Natural killer cell (primary cell): ENCODE data around the gene BET1. TPM values are rescaled to one million over a fixed set of nuclear protein-coding genes. Genes with fewer than 3 reads are reported as not detected.

ENCODE experiments used
- ATAC-seq, 3 donors: fragments of 150-1000 bp in 2 of 3; fragments of 200-7000 bp in 1 of 3; cut with Tn5 transposase; 1 replicate in 1 of 3; 2 replicates in 2 of 3; pipeline ENCODE4 v1.10.0; 2021; ENCODE audit warnings: mild to moderate bottlenecking in 2 of 3, moderate library complexity in 2 of 3
- DNase-seq, 2 donors: peaks; one replicate each; pipeline versions ENCODE4 v3.0.0 to v3.0.0-alpha.2; 2013 to 2021; ENCODE audit warnings: mixed read lengths in 1 of 2
- H3K27ac ChIP-seq: one replicate; pipeline ENCODE4 v1.5.1; 2013; ENCODE audit warnings: mild to moderate bottlenecking, low read length
- H3K27me3 ChIP-seq: one replicate; pipeline ENCODE4 v1.6.1; 2013; ENCODE audit warnings: low read length; ENCODE audit not compliant: control insufficient read depth, insufficient read depth
- H3K36me3 ChIP-seq: one replicate; pipeline ENCODE4 v1.6.1; 2013; ENCODE audit warnings: low read length; ENCODE audit not compliant: control insufficient read depth, insufficient read depth
- H3K4me1 ChIP-seq: one replicate; pipeline ENCODE4 v1.6.1; 2013; ENCODE audit warnings: low read length; ENCODE audit not compliant: control insufficient read depth, insufficient read depth
- H3K4me3 ChIP-seq: one replicate; pipeline ENCODE4 v1.5.1; 2013; ENCODE audit warnings: low read length
- H3K9me3 ChIP-seq: one replicate; pipeline ENCODE4 v1.6.1; 2013; ENCODE audit warnings: low read length; ENCODE audit not compliant: control insufficient read depth, insufficient read depth
- H3K27ac Mint-ChIP-seq, 2 donors: one replicate each; pipeline ENCODE4 v1.8.0; 2022; ENCODE audit warnings: mild to moderate bottlenecking in 2 of 2, mixed read lengths in 2 of 2, moderate library complexity in 1 of 2
- H3K27me3 Mint-ChIP-seq, 2 donors: one replicate each; pipeline ENCODE4 v1.8.0; 2022; ENCODE audit warnings: low read depth in 2 of 2, mixed read lengths in 2 of 2
- H3K36me3 Mint-ChIP-seq: one replicate; pipeline ENCODE4 v1.8.0; 2022; ENCODE audit warnings: mixed read lengths
- H3K4me1 Mint-ChIP-seq, 2 donors: one replicate each; pipeline ENCODE4 v1.8.0; 2022; ENCODE audit warnings: mixed read lengths in 2 of 2
- H3K4me3 Mint-ChIP-seq: one replicate; pipeline ENCODE4 v1.8.0; 2022; ENCODE audit warnings: mild to moderate bottlenecking, moderate library complexity, mixed read lengths
- H3K9me3 Mint-ChIP-seq, 2 donors: one replicate each; pipeline ENCODE4 v1.8.0; 2022; ENCODE audit warnings: mixed read lengths in 2 of 2
- WGBS: methylation state at CpG from one replicate; pipeline ENCODE4 v1.1.7; 2013; ENCODE audit warnings: missing lambda C conversion rate; ENCODE audit not compliant: insufficient coverage; 5-methylcytosine and 5-hydroxymethylcytosine counted together
- intact Hi-C: fragments of 100-400 bp; cut with micrococcal nuclease; formaldehyde crosslinking; loops from one replicate; pipeline ENCODE4 v1.14.2; 2022
- total RNA-seq, 4 donors: library from RNA; stranded (reverse); fragments of 120-200 nt in 1 of 4; gene quantifications; one replicate each; pipeline versions ENCODE4 v1.2.3 to v1.2.4, GENCODE V29; 2013 to 2022
- TF ChIP-seq, protein P1 (sequence below): fragments of 200-600 bp; IDR thresholded peaks from one replicate; pipeline ENCODE4 v1.8.0; 2022; ENCODE audit warnings: antibody characterized with exemption

The BET1 gene
- total RNA-seq, 3 donors from 2014 or later (not counting 1 experiment from before 2014, with no cell fraction given) = 13.1 to 14.0 (median 13.9) TPM

GRCh38 chr7:94003446-94004023 lies 620 bp downstream of the BET1 start:
- peak; percentile 29 to 41 (median 39) for ATAC-seq
- Histone ChIP-seq H3K4me3 (peak overlapping the region; percentile 85), H3K27ac (peak overlapping the region; percentile 79), H3K36me3 (no peaks in the 10 kb centered on the region), H3K27me3 (peaks cover 4% of the 10 kb centered on the region), H3K4me1 (peaks cover 5% of the 10 kb centered on the region), H3K9me3 (no peaks in the 10 kb centered on the region)
- H3K27ac Mint-ChIP-seq = peak overlapping the region; percentile 99 to 100
- H3K4me1 Mint-ChIP-seq = peaks cover 25 to 53% of the 10 kb centered on the region in 2 donors
- intact Hi-C loops = loop anchor here (2.0 kb wide), 1 partner anchor 773 kb away; no protein-coding TSS in a partner anchor
- no peaks in the 10 kb centered on the region for H3K9me3 Mint-ChIP-seq
- 12% methylated on average over 16 of the region's 16 CpGs for WGBS
- TF ChIP-seq, protein P1, sequence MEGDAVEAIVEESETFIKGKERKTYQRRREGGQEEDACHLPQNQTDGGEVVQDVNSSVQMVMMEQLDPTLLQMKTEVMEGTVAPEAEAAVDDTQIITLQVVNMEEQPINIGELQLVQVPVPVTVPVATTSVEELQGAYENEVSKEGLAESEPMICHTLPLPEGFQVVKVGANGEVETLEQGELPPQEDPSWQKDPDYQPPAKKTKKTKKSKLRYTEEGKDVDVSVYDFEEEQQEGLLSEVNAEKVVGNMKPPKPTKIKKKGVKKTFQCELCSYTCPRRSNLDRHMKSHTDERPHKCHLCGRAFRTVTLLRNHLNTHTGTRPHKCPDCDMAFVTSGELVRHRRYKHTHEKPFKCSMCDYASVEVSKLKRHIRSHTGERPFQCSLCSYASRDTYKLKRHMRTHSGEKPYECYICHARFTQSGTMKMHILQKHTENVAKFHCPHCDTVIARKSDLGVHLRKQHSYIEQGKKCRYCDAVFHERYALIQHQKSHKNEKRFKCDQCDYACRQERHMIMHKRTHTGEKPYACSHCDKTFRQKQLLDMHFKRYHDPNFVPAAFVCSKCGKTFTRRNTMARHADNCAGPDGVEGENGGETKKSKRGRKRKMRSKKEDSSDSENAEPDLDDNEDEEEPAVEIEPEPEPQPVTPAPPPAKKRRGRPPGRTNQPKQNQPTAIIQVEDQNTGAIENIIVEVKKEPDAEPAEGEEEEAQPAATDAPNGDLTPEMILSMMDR = no peak
- no peak for DNase-seq
- peak overlapping the region; percentile 100 for H3K4me3 Mint-ChIP-seq
- peaks cover 7 to 10% of the 10 kb centered on the region in 2 donors for H3K27me3 Mint-ChIP-seq
- no peaks in the 10 kb centered on the region for H3K36me3 Mint-ChIP-seq

GRCh38 chr7:94001396-94001795 lies 2.8 kb downstream of the BET1 start:
- no peaks in the 10 kb centered on the region for H3K9me3 Mint-ChIP-seq
- Histone ChIP-seq H3K27me3 (peaks cover 4% of the 10 kb centered on the region), H3K4me1 (peaks cover 5% of the 10 kb centered on the region), H3K36me3 (peaks cover 8% of the 10 kb centered on the region), H3K9me3 (no peaks in the 10 kb centered on the region), H3K4me3 (no peak overlapping the region), H3K27ac (no peak overlapping the region)
- H3K36me3 Mint-ChIP-seq = peaks cover 8% of the 10 kb centered on the region
- peaks cover 0 to 2% of the 10 kb centered on the region in 2 donors for H3K27me3 Mint-ChIP-seq
- TF ChIP-seq, protein P1 = no peak
- ATAC-seq (no peak), DNase-seq (no peak)
- no CpG with 5 or more reads among the region's 1 CpG for WGBS
- no peak overlapping the region for H3K4me3 Mint-ChIP-seq
- H3K27ac Mint-ChIP-seq = no peak overlapping the region
- peaks cover 25 to 59% of the 10 kb centered on the region in 2 donors for H3K4me1 Mint-ChIP-seq
- intact Hi-C loops = no loop called here

- Mint-ChIP-seq H3K4me3 (no peak overlapping the region), H3K36me3 (peaks cover 8% of the 10 kb centered on the region), H3K4me1 (peaks cover 9 to 40% of the 10 kb centered on the region in 2 donors), H3K27me3 (no peaks in the 10 kb centered on the region), H3K9me3 (no peaks in the 10 kb centered on the region), H3K27ac (peak overlapping the region in 1 of 2 donors; percentile 35)
- Histone ChIP-seq H3K4me1 (no peaks in the 10 kb centered on the region), H3K27me3 (no peaks in the 10 kb centered on the region), H3K36me3 (peaks cover 26% of the 10 kb centered on the region), H3K9me3 (no peaks in the 10 kb centered on the region), H3K27ac (no peak overlapping the region), H3K4me3 (no peak overlapping the region)
- TF ChIP-seq, protein P1 = no peak
- intact Hi-C loops = no loop called here
- DNase-seq (no peak), ATAC-seq (no peak)
- 96% methylated on average over 3 of the region's 3 CpGs for WGBS
Measured at GRCh38 chr7:93997868-93998267, 6.3 kb downstream of the BET1 start.
